Fibroblast of pulmonary artery (primary cell): ENCODE measurements around the gene CHADL.

Source experiments
- DNase-seq: peaks from one replicate; pipeline ENCODE4 v3.0.0-alpha.2; 2010; ENCODE audit warnings: low read depth
- H3K4me3 ChIP-seq: replicated peaks from 2 replicates; pipeline ENCODE4 v1.5.1; 2011; ENCODE audit warnings: low read depth, mild to moderate bottlenecking, control low read depth, low read length, moderate library complexity
- CTCF ChIP-seq: IDR thresholded peaks from 2 replicates; pipeline ENCODE4 v1.5.1; 2011; ENCODE audit warnings: mild to moderate bottlenecking, control low read depth, low read length, inconsistent platforms; ENCODE audit errors: missing control alignments

CHADL gene

GRCh38 chr22:41239443-41240128 lies 1.1 kb downstream of the CHADL start:
- H3K4me3 ChIP-seq = no peak overlapping the region
- DNase-seq = no peak
- no peak for TF ChIP-seq CTCF

- no peak for TF ChIP-seq CTCF
- no peak for DNase-seq
- H3K4me3 ChIP-seq = no peak overlapping the region
Observed at GRCh38 chr22:41238570-41239442, 1.9 kb downstream of the CHADL start.

- TF ChIP-seq CTCF = peak; percentile 24
- peak overlapping the region; percentile 12 for H3K4me3 ChIP-seq
- peak; percentile 36 for DNase-seq
Observed at GRCh38 chr22:41237707-41238569, 2.8 kb downstream of the CHADL start.

GRCh38 chr22:41237036-41237706 lies 3.6 kb downstream of the CHADL start:
- peak overlapping the region; percentile 12 for H3K4me3 ChIP-seq
- DNase-seq = no peak
- no peak for TF ChIP-seq CTCF

- DNase-seq = no peak
- no peak for TF ChIP-seq CTCF
Observed at GRCh38 chr22:41234815-41235695, 5.7 kb downstream of the CHADL start.

GRCh38 chr22:41231369-41231768 lies 9.4 kb downstream of the CHADL start:
- no peak for TF ChIP-seq CTCF
- no peak overlapping the region for H3K4me3 ChIP-seq
- no peak for DNase-seq

More at GRCh38 chr22:41234815-41235695, 5.7 kb downstream of the CHADL start:
- H3K4me3 ChIP-seq = no peak overlapping the region
